HFFc6 (cell line): ENCODE results near the gene AOPEP. TPM values are rescaled to one million over a fixed set of nuclear protein-coding genes. Genes with fewer than 3 reads are reported as not detected.

Source experiments
- DNase-seq: peaks from one replicate; pipeline ENCODE4 v3.0.0-alpha.2; 2018
- H3K27ac Mint-ChIP-seq: 2 replicates; pipeline ENCODE4 v1.8.0; 2020; ENCODE audit warnings: mild to moderate bottlenecking, mixed read lengths
- H3K27me3 Mint-ChIP-seq: 2 replicates; pipeline ENCODE4 v1.8.0; 2021; ENCODE audit warnings: mild to moderate bottlenecking, moderate library complexity, mixed read lengths; ENCODE audit not compliant: insufficient read depth
- H3K36me3 Mint-ChIP-seq: 2 replicates; pipeline ENCODE4 v1.8.0; 2021; ENCODE audit warnings: low read depth, mixed read lengths
- H3K4me1 Mint-ChIP-seq: 2 replicates; pipeline ENCODE4 v1.8.0; 2020; ENCODE audit warnings: low read depth, mixed read lengths
- H3K4me3 Mint-ChIP-seq: 2 replicates; pipeline ENCODE4 v1.8.0; 2020; ENCODE audit warnings: mild to moderate bottlenecking, moderate library complexity, mixed read lengths
- H3K9me3 Mint-ChIP-seq: 2 replicates; pipeline ENCODE4 v1.8.0; 2020; ENCODE audit warnings: mild to moderate bottlenecking, mixed read lengths
- CTCF ChIP-seq: fragments of 200-600 bp; sonication (generic); IDR thresholded peaks from 2 replicates; pipeline ENCODE4 v1.5.0; 2021; ENCODE audit warnings: antibody characterized with exemption, mild to moderate bottlenecking
- total RNA-seq, 6 experiments: library from RNA; stranded (reverse); fragmentation: NEBNext Ultra II Directional; extraction: Animal tissue kit (Norgen Biotek cat#: 25700); gene quantifications; 2 replicates in 1 of 6; 3 replicates in 5 of 6; pipeline ENCODE4 v1.2.3, GENCODE V29; 2021

Gene AOPEP
- total RNA-seq, 6 experiments from 2014 or later, result 32.2 to 46.6 (median 36.3) TPM

- DNase-seq, result no peak
- H3K36me3 Mint-ChIP-seq, result peaks cover 42% of the 10 kb centered on the region
- no peaks in the 10 kb centered on the region for H3K9me3 Mint-ChIP-seq
- H3K27me3 Mint-ChIP-seq, result no peaks in the 10 kb centered on the region; the same call in none of the 2 replicates
- no peak overlapping the region for H3K4me3 Mint-ChIP-seq
- no peak for TF ChIP-seq CTCF
- peaks cover 87% of the 10 kb centered on the region for H3K4me1 Mint-ChIP-seq
- H3K27ac Mint-ChIP-seq, result peak overlapping the region; percentile 47
Observed at GRCh38 chr9:95029288-95029687, 302.8 kb downstream of the AOPEP start.

- H3K27ac Mint-ChIP-seq, result peak overlapping the region; percentile 47
Observed at GRCh38 chr9:95029720-95030119, 303.2 kb downstream of the AOPEP start.

GRCh38 chr9:95030344-95030743 lies 303.8 kb downstream of the AOPEP start:
- peak overlapping the region; percentile 16; the same call in 1 of the 2 replicates for H3K27ac Mint-ChIP-seq
- DNase-seq, result no peak
- H3K36me3 Mint-ChIP-seq, result peaks cover 42% of the 10 kb centered on the region
- no peaks in the 10 kb centered on the region for H3K9me3 Mint-ChIP-seq
- H3K27me3 Mint-ChIP-seq, result no peaks in the 10 kb centered on the region; the same call in none of the 2 replicates
- peaks cover 83% of the 10 kb centered on the region for H3K4me1 Mint-ChIP-seq
- no peak overlapping the region for H3K4me3 Mint-ChIP-seq
- no peak for TF ChIP-seq CTCF

More at GRCh38 chr9:95029720-95030119, 303.2 kb downstream of the AOPEP start:
- DNase-seq, result no peak
- peaks cover 42% of the 10 kb centered on the region for H3K36me3 Mint-ChIP-seq
- H3K4me3 Mint-ChIP-seq, result no peak overlapping the region
- no peak for TF ChIP-seq CTCF
- no peaks in the 10 kb centered on the region for H3K9me3 Mint-ChIP-seq
- H3K27me3 Mint-ChIP-seq, result no peaks in the 10 kb centered on the region; the same call in none of the 2 replicates
- peaks cover 87% of the 10 kb centered on the region for H3K4me1 Mint-ChIP-seq

GRCh38 chr9:95030920-95031642 lies 304.6 kb downstream of the AOPEP start:
- no peak for TF ChIP-seq CTCF
- no peak overlapping the region for H3K4me3 Mint-ChIP-seq
- DNase-seq, result no peak
- H3K27ac Mint-ChIP-seq, result peak overlapping the region; percentile 16
- H3K4me1 Mint-ChIP-seq, result peaks cover 81% of the 10 kb centered on the region
- peaks cover 38% of the 10 kb centered on the region for H3K36me3 Mint-ChIP-seq
- H3K9me3 Mint-ChIP-seq, result no peaks in the 10 kb centered on the region
- no peaks in the 10 kb centered on the region; the same call in none of the 2 replicates for H3K27me3 Mint-ChIP-seq

- Mint-ChIP-seq H3K36me3 (peaks cover 35% of the 10 kb centered on the region), H3K27ac (peak overlapping the region; percentile 16), H3K9me3 (no peaks in the 10 kb centered on the region), H3K4me1 (peaks cover 82% of the 10 kb centered on the region), H3K4me3 (no peak overlapping the region), H3K27me3 (peaks cover 4% of the 10 kb centered on the region)
- no peak for DNase-seq
- TF ChIP-seq CTCF, result no peak
Observed at GRCh38 chr9:95031711-95032461, 305.4 kb downstream of the AOPEP start.
